ENCODE measurements around the gene CCDC3.

CCDC3 gene

DNA sequence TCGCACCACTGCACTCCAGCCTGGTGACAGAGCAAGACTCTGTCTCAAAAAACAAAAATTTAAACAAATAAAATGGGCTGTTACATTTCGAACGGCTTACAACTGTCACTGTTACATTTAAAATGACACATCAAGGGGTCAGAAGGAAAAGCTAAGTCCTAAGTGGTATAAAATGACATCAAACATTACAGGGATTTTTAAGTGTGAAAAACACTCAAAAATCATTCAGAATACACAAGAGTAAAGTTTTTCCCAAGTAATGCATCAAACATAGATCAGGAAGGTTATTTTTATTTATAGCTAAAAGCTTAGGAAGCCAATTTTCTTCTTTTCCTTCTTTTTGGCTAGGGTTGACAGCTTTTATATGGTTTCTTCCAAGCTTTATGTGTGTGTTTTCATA lies 39.0 kb downstream of the CCDC3 start:
- no peak for TF ChIP-seq CTCF (conservative IDR thresholded peaks at IDR 0.05; ENCODE audit: low read depth, low read length)
- H3K4me3 ChIP-seq (ENCODE audit: low read length), result no peak overlapping the region
- no peak for DNase-seq (ENCODE audit: low read depth)

DNA sequence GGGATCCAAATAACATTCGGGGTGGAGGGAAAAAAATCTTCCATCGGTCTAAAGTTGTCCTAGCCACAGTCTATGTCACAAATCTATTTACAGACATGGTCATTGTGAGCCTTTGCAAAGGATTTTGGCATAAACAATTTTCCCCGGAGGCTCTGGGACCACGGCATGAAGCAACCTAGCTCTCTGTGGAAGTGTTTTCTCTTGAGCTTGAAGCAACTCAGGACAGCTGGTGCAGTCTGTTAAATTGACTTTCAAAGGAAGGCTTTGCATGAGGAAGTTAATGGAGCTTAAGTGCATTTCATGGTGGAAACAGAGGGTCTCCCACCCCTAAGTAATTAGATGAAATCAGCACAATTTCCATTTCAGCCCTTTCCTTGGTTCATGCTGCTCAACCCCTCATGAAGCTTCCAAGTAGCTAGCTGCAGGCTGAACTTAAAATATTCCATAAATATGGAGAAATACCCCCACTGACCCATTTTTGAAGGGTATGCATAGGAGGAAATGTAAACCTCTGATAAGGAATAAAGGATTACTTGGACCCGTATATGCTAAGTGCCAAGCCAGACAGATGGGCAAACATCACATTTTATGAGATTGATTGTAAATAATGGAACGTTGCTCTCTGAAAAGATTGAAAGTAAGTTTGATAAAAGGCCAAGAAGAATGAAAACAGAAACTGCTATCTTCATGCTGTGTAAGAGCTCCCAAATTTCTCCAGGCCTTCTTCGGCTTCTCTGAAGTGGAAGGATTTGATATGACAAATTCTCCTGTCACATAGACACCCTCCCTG lies 39.9 kb downstream of the CCDC3 start:
- no peak overlapping the region for H3K4me3 ChIP-seq (ENCODE audit: low read length)
- no peak for DNase-seq (ENCODE audit: low read depth)
- no peak for TF ChIP-seq CTCF (conservative IDR thresholded peaks at IDR 0.05; ENCODE audit: low read depth, low read length)

- no peak for DNase-seq (ENCODE audit: low read depth)
- no peak for TF ChIP-seq CTCF (conservative IDR thresholded peaks at IDR 0.05; ENCODE audit: low read depth, low read length)
- no peak overlapping the region for H3K4me3 ChIP-seq (ENCODE audit: low read length)
Observed at GRCh38 chr10:12960941-12961340, 40.6 kb downstream of the CCDC3 start.

- no peak for TF ChIP-seq CTCF (conservative IDR thresholded peaks at IDR 0.05; ENCODE audit: low read depth, low read length)
- no peak overlapping the region for H3K4me3 ChIP-seq (ENCODE audit: low read length)
- DNase-seq (ENCODE audit: low read depth), result no peak
Observed at GRCh38 chr10:12960334-12960898, 41.1 kb downstream of the CCDC3 start.

GRCh38 chr10:12958546-12959110 lies 42.9 kb downstream of the CCDC3 start:
- no peak for DNase-seq (ENCODE audit: low read depth)
- no peak overlapping the region for H3K4me3 ChIP-seq (ENCODE audit: low read length)
- no peak for TF ChIP-seq CTCF (conservative IDR thresholded peaks at IDR 0.05; ENCODE audit: low read depth, low read length)

- H3K4me3 ChIP-seq (ENCODE audit: low read length), result no peak overlapping the region
- no peak for TF ChIP-seq CTCF (conservative IDR thresholded peaks at IDR 0.05; ENCODE audit: low read depth, low read length)
- no peak for DNase-seq (ENCODE audit: low read depth)
Observed at GRCh38 chr10:12957081-12957480, 44.4 kb downstream of the CCDC3 start.

- DNase-seq (ENCODE audit: low read depth), result no peak
- H3K4me3 ChIP-seq (ENCODE audit: low read length), result no peak overlapping the region
- TF ChIP-seq CTCF (conservative IDR thresholded peaks at IDR 0.05; ENCODE audit: low read depth, low read length), result no peak
Observed at GRCh38 chr10:12954866-12955265, 46.6 kb downstream of the CCDC3 start.
